Measurements from ENCODE around the gene ST3GAL4. TPM values are rescaled to one million over a fixed set of nuclear protein-coding genes. Genes with fewer than 3 reads are reported as not detected.

ST3GAL4 gene
- total RNA-seq, 1 experiment from 2014 or later = 46.2 TPM

DNA sequence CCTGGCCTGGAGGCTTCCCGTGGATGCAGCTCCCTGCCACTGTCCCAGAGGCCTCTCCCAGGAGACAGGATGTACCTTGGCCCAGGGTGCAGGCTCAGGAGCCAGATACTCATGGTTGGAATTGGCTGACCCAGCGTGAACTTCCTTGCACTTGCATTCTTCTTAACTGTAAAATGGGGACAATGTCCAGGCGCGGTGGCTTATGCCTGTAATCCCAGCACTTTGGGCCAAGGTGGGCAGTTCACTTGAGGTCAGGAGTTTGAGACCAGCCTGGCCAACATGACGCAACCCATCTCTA is 20.1 kb upstream of the ST3GAL4 start:
- no TSS peak for BruUV-seq (replicated peaks)

DNA sequence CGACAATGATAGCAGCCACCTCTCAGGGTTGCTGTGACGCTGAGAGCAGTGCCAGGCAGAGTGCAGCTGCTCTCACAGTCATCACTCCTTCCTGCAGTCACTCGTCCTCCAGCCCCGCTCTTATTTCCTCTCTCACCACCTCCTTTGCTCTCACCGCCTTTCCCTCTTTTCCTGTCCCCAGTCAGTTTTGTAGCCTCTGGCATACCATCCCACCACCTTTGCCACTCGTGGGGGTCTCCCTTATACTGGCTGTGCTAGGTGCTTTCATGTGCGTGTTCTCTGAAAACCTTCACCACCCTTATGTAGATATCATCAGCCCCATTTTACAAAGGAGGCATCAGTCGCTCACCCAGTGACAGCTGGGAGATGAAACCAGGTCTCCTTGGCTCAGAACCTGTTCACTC is 19.3 kb upstream of the ST3GAL4 start:
- H3K36me3 ChIP-seq (ENCODE audit: low read depth) = 0 out of 2 replicates have a peak, but pooled peaks cover 4% of the 10 kb centered on the region
- H3K27ac ChIP-seq = no peak overlapping the region
- H3K9me2 ChIP-seq (ENCODE audit: insufficient read depth) = no peaks in the 10 kb centered on the region
- no peaks in the 10 kb centered on the region for H3K9me3 ChIP-seq (ENCODE audit: insufficient read depth, low read depth)
- peak in 1 of 2 experiments; percentile 8 for DNase-seq
- H3F3A ChIP-seq (ENCODE audit: insufficient read depth, low read depth) = peaks cover 9% of the 10 kb centered on the region
- CTCF ChIA-PET = interaction anchor here (0.6 kb wide), 1 partner anchor 419 kb away, joined by 4 read pairs; no protein-coding TSS in a partner anchor
- H4K20me1 ChIP-seq (ENCODE audit: insufficient read depth) = no peaks in the 10 kb centered on the region
- no TSS peak for BruUV-seq (replicated peaks)
- no peaks in the 10 kb centered on the region for H3K27me3 ChIP-seq (ENCODE audit: insufficient read depth, low read depth)
- no peak for TF ChIP-seq EZH2 (IDR thresholded peaks at IDR 0.05; ENCODE audit: low read depth)
- no peak for TF ChIP-seq CTCF (conservative IDR thresholded peaks at IDR 0.05)
- no peak overlapping the region for H3K4me2 ChIP-seq
- POLR2A ChIA-PET (ENCODE audit: unreplicated experiment) = no interaction called here
- peaks cover 38% of the 10 kb centered on the region for H3K4me1 ChIP-seq (replicated peaks; ENCODE audit: insufficient read depth)
- H3K79me2 ChIP-seq (ENCODE audit: low read depth) = peaks cover 5% of the 10 kb centered on the region
- intact Hi-C loops (cut with micrococcal nuclease; ENCODE audit: unreplicated experiment) = no loop called here
- H3K4me3 ChIP-seq = no peak overlapping the region
- no peak overlapping the region for H2AFZ ChIP-seq

More for the DNA sequence above, 20.1 kb upstream of the ST3GAL4 start:
- Histone ChIP-seq H2AFZ (no peak overlapping the region), H3F3A (ENCODE audit: insufficient read depth, low read depth) (peaks cover 3% of the 10 kb centered on the region), H3K4me2 (no peak overlapping the region), H3K79me2 (ENCODE audit: low read depth) (no peaks in the 10 kb centered on the region), H3K27ac (no peak overlapping the region), H3K4me3 (no peak overlapping the region), H3K27me3 (ENCODE audit: insufficient read depth, low read depth) (no peaks in the 10 kb centered on the region), H3K9me2 (ENCODE audit: insufficient read depth) (no peaks in the 10 kb centered on the region), H3K9me3 (ENCODE audit: insufficient read depth, low read depth) (no peaks in the 10 kb centered on the region), H3K36me3 (ENCODE audit: low read depth) (no peaks in the 10 kb centered on the region), H4K20me1 (ENCODE audit: insufficient read depth) (no peaks in the 10 kb centered on the region), H3K4me1 (replicated peaks; ENCODE audit: insufficient read depth) (peaks cover 31% of the 10 kb centered on the region)
- no peak for DNase-seq
- ChIA-PET CTCF (interaction anchor here (0.7 kb wide), 1 partner anchor 706 kb away, joined by 3 read pairs; no protein-coding TSS in a partner anchor), POLR2A (ENCODE audit: unreplicated experiment) (no interaction called here)
- TF ChIP-seq EZH2 (IDR thresholded peaks at IDR 0.05; ENCODE audit: low read depth) (no peak), CTCF (conservative IDR thresholded peaks at IDR 0.05) (no peak)
- intact Hi-C loops (cut with micrococcal nuclease; ENCODE audit: unreplicated experiment) = no loop called here

DNA sequence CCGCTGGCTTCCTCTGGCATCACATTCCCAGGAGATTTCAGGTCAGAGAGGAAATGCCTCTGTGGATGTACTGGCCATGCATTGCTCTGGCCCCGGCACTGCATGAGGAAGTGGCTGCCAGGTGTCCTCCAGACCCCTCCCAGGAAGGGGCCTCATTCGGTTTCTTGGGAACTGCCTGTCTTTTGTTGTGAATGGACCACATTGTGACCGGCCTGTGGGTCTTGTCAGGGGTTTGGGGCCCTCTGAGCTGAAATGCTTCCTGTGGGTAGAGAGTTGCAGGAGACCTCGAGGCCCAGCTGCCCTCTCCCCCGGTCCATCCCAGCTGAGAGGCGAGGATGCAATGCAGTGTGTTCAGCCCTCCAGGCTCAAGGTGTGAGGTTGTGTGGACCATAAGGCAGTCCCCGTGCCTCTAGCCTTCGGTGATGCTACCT is 18.8 kb upstream of the ST3GAL4 start:
- no peak overlapping the region for H3K4me2 ChIP-seq
- no peak overlapping the region for H3K27ac ChIP-seq
- peak in 1 of 2 experiments; percentile 17 for DNase-seq
- H3K4me3 ChIP-seq = no peak overlapping the region
- CTCF ChIA-PET = interaction anchor here (0.6 kb wide), 1 partner anchor 420 kb away, joined by 4 read pairs; no protein-coding TSS in a partner anchor
- H3K4me1 ChIP-seq (replicated peaks; ENCODE audit: insufficient read depth) = peaks cover 43% of the 10 kb centered on the region
- no peak overlapping the region for H2AFZ ChIP-seq
- no peaks in the 10 kb centered on the region for H4K20me1 ChIP-seq (ENCODE audit: insufficient read depth)
- H3K27me3 ChIP-seq (ENCODE audit: insufficient read depth, low read depth) = no peaks in the 10 kb centered on the region
- BruUV-seq (replicated peaks) = no TSS peak
- peaks cover 15% of the 10 kb centered on the region for H3F3A ChIP-seq (ENCODE audit: insufficient read depth, low read depth)
- POLR2A ChIA-PET (ENCODE audit: unreplicated experiment) = no interaction called here
- H3K79me2 ChIP-seq (ENCODE audit: low read depth) = peaks cover 10% of the 10 kb centered on the region
- no peaks in the 10 kb centered on the region for H3K9me3 ChIP-seq (ENCODE audit: insufficient read depth, low read depth)
- H3K9me2 ChIP-seq (ENCODE audit: insufficient read depth) = no peaks in the 10 kb centered on the region
- intact Hi-C loops (cut with micrococcal nuclease; ENCODE audit: unreplicated experiment) = no loop called here
- 0 out of 2 replicates have a peak, but pooled peaks cover 8% of the 10 kb centered on the region for H3K36me3 ChIP-seq (ENCODE audit: low read depth)
- no peak for TF ChIP-seq EZH2 (IDR thresholded peaks at IDR 0.05; ENCODE audit: low read depth)
- no peak for TF ChIP-seq CTCF (conservative IDR thresholded peaks at IDR 0.05)

Data from PC-9 (cell line).